SJCRH30 (cell line): ENCODE data around the gene BABAM2. TPM values are rescaled to one million over a fixed set of nuclear protein-coding genes. Genes with fewer than 3 reads are reported as not detected.
"Not testable (repeated sequence)": the region's sequence is repeated elsewhere in the genome, so short reads cannot be mapped to it uniquely, and the experiment has no call there.

Source experiments
- DNase-seq, 2 experiments: peaks; one replicate each; pipeline ENCODE4 v3.0.0-alpha.2; 2015 to 2020
- H3K27ac ChIP-seq: fragments of 250-450 bp; sonication (Bioruptor Pico); 2 replicates; pipeline ENCODE4 v1.5.1; 2020; ENCODE audit warnings: mild to moderate bottlenecking, moderate library complexity
- H3K27me3 ChIP-seq: fragments of 250-450 bp; sonication (Bioruptor Pico); 2 replicates; pipeline ENCODE4 v1.5.1; 2020; ENCODE audit warnings: mild to moderate bottlenecking, moderate library complexity
- H3K36me3 ChIP-seq: fragments of 250-450 bp; sonication (Bioruptor Pico); 2 replicates; pipeline ENCODE4 v1.5.1; 2020; ENCODE audit warnings: mild to moderate bottlenecking, moderate library complexity
- H3K4me1 ChIP-seq: fragments of 250-450 bp; sonication (Bioruptor Pico); 2 replicates; pipeline ENCODE4 v1.5.1; 2020; ENCODE audit warnings: mild to moderate bottlenecking, moderate library complexity
- H3K4me3 ChIP-seq: fragments of 250-450 bp; sonication (Bioruptor Pico); 2 replicates; pipeline ENCODE4 v1.5.1; 2020; ENCODE audit warnings: mild to moderate bottlenecking, moderate library complexity
- H3K9me3 ChIP-seq: fragments of 250-450 bp; sonication (Bioruptor Pico); replicated peaks from 2 replicates; pipeline ENCODE4 v1.5.1; 2020; ENCODE audit warnings: mild to moderate bottlenecking, moderate library complexity
- total RNA-seq: library from RNA; depleted of rRNA; stranded (reverse); fragments of >200 nt; shearing (Covaris generic); gene quantifications from 2 replicates; pipeline ENCODE4 v1.2.3, GENCODE V29; 2014

Gene BABAM2
- total RNA-seq, 1 experiment from 2014 or later = 37.3 TPM

DNA sequence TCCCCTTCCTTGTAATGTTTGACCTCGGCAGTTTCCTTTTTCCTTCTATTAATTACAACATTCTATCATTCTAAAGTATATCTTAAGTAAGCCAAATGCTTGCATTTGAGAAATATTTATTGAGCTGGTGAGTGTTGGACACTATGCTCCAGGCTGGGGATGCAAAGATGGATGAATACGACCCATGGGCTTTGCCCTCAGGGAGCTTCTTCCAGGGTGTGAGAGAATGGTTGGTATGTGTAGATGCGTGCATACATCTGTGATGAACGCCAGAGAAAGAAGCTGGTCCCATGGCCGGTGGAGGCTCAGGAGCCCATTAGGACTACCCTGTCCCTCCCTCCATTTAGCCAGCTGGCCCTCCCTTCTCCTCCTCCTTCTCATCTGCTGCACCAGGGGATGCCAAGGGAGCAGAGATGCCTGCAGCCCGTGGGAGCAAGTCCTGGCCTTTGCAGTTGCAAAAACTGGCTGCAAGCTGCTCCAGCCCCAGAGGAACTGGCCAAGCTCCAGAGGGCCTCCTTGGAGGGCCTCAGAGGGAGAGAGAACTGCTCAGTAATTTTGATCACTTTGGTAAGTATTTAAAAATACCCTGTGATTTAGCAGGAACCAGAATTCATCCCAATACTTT, 436.5 kb downstream of the BABAM2 start:
- Histone ChIP-seq H3K4me3 (no peak overlapping the region), H3K36me3 (no peaks in the 10 kb centered on the region), H3K27ac (no peak overlapping the region), H3K4me1 (peaks cover 18% of the 10 kb centered on the region), H3K9me3 (0 out of 2 replicates have a peak, but pooled peaks cover 5% of the 10 kb centered on the region), H3K27me3 (no peaks in the 10 kb centered on the region)
- no peak for DNase-seq

DNA sequence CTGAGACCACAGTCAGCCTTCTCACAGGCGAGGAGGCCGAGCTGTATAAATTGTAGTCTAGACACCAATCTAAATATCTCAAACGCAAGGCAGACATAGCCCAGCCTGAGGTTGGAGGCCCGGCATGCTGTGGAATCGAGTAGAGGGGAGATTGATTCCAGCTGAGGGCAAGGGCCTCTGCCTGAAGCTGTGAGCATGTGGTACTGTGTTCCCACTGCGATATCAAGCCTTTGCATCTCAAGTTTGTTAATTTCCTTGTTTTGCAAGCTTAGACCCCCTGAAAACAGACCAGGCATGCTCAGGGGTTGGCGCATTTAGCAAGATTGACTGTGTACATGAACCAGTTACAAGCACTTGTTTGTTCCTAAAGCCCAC, 437.0 kb downstream of the BABAM2 start:
- Histone ChIP-seq H3K4me3 (no peak overlapping the region), H3K36me3 (no peaks in the 10 kb centered on the region), H3K4me1 (peaks cover 18% of the 10 kb centered on the region), H3K27me3 (no peaks in the 10 kb centered on the region), H3K9me3 (0 out of 2 replicates have a peak, but pooled peaks cover 5% of the 10 kb centered on the region), H3K27ac (no peak overlapping the region)
- DNase-seq = no peak

DNA sequence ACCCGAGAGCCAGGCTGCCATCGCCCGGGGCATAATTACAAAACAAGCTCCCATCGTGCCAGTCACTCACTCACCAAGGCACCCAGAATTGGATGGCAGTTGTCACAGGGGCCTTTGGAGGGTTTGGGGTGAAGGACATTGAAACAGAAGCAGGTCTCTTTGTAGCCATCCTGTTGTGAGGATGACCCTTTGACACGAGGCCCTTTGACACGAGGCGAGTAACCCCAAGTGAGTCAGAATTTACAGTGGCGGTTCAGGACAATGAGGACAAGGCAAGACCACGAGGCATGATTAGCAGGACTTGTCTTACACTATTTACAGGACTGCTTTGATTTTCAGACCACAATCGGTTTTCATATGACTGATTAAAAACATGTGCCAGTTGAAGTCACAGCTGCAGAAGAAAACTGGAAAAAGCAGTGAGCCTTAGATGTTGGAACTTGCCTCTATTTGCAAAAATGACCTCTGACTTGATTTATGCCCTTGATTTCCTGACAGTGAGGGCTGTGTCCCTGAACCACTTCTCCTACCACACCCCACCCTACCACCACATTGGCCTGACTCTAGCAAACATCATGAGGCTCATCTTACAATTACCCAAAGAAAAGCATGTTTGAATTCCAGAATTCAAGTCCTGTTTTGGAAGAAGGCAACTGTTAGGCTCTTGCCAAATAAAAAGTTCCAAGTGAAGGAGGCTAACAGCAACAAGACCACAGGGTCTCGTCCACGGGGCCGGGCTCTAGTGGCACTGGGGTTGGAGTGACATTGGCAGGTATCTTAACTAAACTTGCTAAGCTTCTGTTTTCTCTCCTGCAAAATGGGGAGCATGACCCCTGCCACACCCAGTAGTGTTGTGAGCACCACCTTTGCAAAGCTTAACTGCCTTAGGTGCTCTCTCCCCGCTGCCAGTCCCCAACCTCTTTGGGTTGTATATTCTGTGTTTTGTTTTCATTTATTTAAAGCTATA, 437.7 kb downstream of the BABAM2 start:
- Histone ChIP-seq H3K27me3 (no peaks in the 10 kb centered on the region), H3K36me3 (no peaks in the 10 kb centered on the region), H3K9me3 (0 out of 2 replicates have a peak, but pooled peaks cover 5% of the 10 kb centered on the region), H3K4me3 (no peak overlapping the region), H3K4me1 (peaks cover 18% of the 10 kb centered on the region), H3K27ac (no peak overlapping the region)
- no peak for DNase-seq

DNA sequence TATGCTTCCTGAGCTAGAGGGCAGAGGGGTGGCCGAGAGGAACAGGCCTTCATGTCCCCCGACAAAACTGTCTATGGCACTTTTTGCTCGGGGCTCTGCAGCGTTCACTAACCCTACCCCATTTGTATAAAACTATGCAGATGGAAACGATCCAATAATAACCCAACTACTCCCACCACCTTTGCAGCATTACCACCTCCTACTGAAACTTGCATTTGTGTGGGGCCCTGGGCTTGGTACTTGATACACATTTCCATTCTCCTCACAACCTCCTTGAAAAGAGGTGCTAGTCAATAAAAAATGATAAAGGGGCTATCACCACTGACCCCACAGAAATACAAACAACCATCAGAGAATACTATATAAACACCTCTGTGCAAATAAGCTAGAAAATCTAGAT, 438.7 kb downstream of the BABAM2 start:
- DNase-seq = no peak
- no peak overlapping the region for H3K27ac ChIP-seq
- no peaks in the 10 kb centered on the region for H3K36me3 ChIP-seq
- H3K9me3 ChIP-seq = 0 out of 2 replicates have a peak, but pooled peaks cover 5% of the 10 kb centered on the region
- no peak overlapping the region for H3K4me3 ChIP-seq
- no peaks in the 10 kb centered on the region for H3K27me3 ChIP-seq
- peaks cover 22% of the 10 kb centered on the region for H3K4me1 ChIP-seq

DNA sequence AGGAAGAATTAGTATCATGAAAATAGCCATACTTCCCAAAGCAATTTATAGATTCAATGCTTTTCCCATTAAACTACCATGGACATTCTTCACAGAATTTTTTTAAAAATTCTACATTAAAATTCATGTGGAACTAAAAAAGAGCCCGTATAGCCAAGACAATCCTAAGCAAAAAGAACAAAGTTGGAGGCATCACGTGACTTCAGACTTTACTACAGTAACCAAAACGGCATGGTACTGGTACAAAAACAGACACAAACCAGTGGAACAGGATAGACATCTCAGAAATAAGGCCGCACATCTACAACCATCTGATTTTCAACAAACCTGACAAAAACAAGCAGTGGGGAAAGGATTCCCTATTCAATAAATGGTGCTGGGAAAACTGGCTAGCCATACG, 440.2 kb downstream of the BABAM2 start:
- not testable (repeated sequence) for H3K27ac ChIP-seq, H3K27me3 ChIP-seq, H3K9me3 ChIP-seq, H3K4me3 ChIP-seq, H3K36me3 ChIP-seq, DNase-seq
- peaks cover 11% of the 10 kb centered on the region for H3K4me1 ChIP-seq

DNA sequence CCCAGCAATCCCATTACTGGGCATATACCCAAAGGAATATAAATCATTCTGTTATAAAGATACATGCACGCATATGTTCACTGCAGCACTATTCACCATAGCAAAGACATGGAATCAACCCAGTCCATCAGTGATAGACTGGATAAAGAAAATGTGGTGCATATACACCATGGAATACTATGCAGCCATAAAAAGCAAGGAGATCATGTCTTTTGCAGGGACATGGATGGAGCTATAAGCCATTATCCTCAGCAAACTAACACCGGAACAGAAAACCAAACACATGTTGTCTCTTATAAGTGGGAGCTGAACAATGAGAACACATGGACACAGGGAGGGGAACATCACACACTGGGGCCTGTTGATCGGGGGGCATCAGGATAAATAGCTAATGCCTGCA, 441.3 kb downstream of the BABAM2 start:
- not testable (repeated sequence) for H3K4me1 ChIP-seq, H3K9me3 ChIP-seq, H3K4me3 ChIP-seq, H3K27me3 ChIP-seq, H3K36me3 ChIP-seq, DNase-seq, H3K27ac ChIP-seq

DNA sequence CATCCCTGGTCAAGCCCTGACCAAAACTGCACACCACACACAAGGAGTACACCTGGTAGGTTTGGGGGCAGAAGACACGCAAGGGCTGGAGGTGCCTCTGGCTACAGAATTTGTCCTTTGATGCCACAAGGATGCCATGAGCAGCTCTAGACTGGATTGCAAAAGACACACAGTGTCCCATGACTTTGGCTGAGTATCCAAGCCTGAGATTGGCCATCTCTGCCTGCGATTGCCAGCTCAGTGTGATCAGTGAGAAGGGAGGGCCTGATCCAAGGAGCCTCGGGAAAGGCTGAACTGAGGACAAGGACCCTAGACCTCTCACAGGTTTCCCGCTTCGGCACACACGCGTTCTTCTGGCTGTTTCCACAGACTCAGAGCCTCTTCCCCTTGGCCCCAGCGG, 442.2 kb downstream of the BABAM2 start:
- Histone ChIP-seq H3K9me3 (0 out of 2 replicates have a peak, but pooled peaks cover 5% of the 10 kb centered on the region), H3K36me3 (no peaks in the 10 kb centered on the region), H3K27me3 (no peaks in the 10 kb centered on the region), H3K27ac (no peak overlapping the region), H3K4me3 (no peak overlapping the region), H3K4me1 (peaks cover 4% of the 10 kb centered on the region)
- no peak for DNase-seq

DNA sequence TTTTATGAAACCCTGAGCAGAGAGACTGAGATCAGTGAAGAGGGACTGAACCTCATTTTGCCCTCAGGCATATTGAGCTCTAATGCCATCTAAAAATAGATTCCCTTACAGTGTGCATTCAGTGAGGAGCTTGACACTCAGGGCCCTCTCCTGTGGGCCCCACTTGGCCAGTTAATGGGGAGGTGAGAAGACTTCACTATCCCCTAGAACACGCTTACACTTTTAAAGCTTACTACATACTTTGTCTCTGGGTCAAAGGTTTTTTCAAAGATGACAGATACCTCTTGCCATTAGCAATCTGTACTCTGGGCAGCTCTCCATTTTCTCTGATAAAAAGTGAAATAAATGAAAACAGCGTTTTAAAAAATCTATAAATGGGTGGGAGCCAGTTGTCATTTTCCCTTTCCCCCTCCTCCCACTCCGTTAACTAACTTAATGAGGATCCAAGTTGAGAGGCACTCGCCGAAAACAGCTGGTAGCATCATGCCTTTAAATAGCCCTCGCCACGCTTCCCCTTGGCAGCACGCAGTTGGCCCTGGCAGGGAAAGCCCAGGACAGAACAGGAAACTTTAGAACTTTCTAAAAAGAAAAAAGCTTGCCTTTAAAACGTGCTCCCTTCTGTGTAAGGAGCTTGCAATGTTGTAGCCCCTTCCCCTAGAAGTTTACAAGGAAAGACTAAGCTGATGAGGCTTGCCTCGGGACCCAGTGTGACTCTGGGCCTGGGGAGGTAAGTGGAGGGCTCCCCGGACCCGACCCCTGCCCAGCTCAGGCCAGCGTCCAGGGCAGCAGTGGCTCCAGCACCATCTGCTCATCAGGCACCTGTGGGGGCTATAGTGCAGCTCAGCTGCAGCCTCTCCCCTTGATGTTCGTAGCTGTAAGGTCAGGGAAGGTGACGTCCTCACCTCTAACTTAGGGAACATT, 443.3 kb downstream of the BABAM2 start:
- Histone ChIP-seq H3K4me3 (no peak overlapping the region), H3K27ac (no peak overlapping the region), H3K27me3 (no peaks in the 10 kb centered on the region), H3K36me3 (no peaks in the 10 kb centered on the region), H3K4me1 (peaks cover 16% of the 10 kb centered on the region), H3K9me3 (0 out of 2 replicates have a peak, but pooled peaks cover 5% of the 10 kb centered on the region)
- peak in 1 of 2 experiments; percentile 59 for DNase-seq

DNA sequence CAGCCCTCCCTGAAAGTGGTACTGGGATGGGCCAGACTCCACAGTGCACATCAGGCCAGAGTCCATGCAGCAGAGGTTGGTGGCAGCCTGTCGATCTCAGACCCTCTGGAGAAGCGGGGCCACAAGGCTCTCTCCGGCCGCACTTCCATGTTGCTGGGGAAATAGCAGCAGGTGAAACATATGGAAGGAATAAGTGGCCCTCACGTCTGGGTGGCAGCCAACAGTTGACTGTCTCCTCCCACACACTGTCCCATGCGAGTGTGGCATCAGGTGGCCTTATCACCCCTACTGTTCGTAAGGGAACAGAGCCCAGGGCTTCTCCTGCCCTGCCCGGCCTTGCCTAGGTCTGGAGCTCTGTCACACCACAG, 444.0 kb downstream of the BABAM2 start:
- Histone ChIP-seq H3K27ac (no peak overlapping the region), H3K36me3 (no peaks in the 10 kb centered on the region), H3K4me1 (peaks cover 20% of the 10 kb centered on the region), H3K4me3 (no peak overlapping the region), H3K9me3 (0 out of 2 replicates have a peak, but pooled peaks cover 5% of the 10 kb centered on the region), H3K27me3 (no peaks in the 10 kb centered on the region)
- DNase-seq = no peak

DNA sequence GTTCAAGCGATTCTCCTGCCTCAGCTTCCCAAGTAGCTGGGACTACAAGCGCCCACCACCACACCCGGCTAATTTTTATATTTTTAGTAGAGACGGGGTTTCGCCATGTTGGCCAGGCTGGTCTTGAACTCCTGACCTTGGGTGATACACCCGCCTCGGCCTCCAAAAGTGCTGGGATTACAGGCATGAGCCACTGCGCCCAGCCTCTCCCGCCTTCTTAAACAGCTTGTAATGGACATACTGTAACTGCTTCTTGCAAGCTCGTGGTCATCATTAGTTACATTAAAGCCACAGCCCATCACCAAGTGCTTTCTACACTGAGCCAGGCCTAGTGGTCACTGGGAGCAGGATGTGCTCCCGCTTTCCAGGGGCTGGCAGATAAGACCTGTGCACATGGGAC, 444.7 kb downstream of the BABAM2 start:
- not testable (repeated sequence) for DNase-seq, H3K4me3 ChIP-seq, H3K9me3 ChIP-seq, H3K27me3 ChIP-seq, H3K27ac ChIP-seq, H3K36me3 ChIP-seq
- peaks cover 20% of the 10 kb centered on the region for H3K4me1 ChIP-seq

DNA sequence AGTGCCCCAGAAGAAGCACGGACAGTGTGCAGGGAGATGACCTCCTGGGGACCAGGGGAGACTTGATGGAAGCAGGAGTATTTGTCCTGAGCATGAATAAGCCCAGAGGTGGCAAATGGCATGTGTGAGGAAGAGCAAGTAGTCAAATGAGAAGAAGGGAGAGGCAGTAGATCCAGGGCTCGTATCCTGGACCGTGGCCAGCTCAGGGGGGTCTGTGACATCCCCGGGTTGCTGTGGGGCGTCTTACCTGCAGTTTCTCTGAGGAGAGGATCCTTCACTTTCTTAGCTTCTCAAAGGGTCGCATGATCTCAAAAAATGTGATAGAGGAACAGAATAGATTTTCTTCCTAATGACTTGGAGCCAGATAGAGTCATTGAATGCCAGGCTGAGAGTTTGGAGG, 445.1 kb downstream of the BABAM2 start:
- no peaks in the 10 kb centered on the region for H3K27me3 ChIP-seq
- H3K4me3 ChIP-seq = no peak overlapping the region
- H3K27ac ChIP-seq = no peak overlapping the region
- H3K4me1 ChIP-seq = peaks cover 20% of the 10 kb centered on the region
- H3K9me3 ChIP-seq = 0 out of 2 replicates have a peak, but pooled peaks cover 5% of the 10 kb centered on the region
- no peaks in the 10 kb centered on the region for H3K36me3 ChIP-seq
- DNase-seq = no peak

DNA sequence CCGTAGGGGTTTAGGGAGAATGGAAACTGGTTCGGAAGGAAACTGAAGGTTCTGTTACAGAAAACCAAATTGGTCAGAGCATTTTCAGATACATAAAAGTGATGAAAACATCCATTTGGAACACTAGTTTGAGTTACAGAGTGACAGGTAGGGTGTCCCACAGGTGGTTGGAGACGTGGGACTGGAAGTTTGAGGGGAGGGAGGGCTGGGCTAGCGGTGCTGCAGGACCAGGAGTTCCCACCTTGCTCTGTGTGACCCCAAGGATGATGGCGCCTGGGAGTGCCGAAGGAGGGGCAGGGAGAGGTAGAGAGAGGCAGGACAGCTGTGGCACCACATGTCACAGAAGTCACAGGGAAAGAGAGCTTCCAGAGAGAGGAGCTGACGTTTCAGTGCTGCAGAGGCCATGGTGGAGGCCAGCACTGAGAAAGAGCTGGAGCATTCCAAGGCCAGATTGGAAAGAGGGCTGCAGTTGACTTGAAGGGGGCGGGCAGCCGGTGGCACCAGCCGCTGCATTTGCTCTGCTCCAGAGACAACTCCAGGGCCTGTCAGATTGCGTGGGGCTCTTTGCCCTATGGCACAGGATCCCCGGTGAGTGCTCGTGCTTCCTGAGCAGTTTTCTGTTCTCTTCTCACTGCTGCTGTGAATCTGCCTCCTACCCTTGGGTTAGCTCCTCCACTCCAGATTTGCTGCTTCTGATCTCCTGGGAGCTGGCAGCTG, 445.9 kb downstream of the BABAM2 start:
- Histone ChIP-seq H3K27ac (no peak overlapping the region), H3K4me3 (no peak overlapping the region), H3K36me3 (no peaks in the 10 kb centered on the region), H3K27me3 (no peaks in the 10 kb centered on the region), H3K9me3 (0 out of 2 replicates have a peak, but pooled peaks cover 2% of the 10 kb centered on the region), H3K4me1 (peaks cover 20% of the 10 kb centered on the region)
- DNase-seq = no peak

DNA sequence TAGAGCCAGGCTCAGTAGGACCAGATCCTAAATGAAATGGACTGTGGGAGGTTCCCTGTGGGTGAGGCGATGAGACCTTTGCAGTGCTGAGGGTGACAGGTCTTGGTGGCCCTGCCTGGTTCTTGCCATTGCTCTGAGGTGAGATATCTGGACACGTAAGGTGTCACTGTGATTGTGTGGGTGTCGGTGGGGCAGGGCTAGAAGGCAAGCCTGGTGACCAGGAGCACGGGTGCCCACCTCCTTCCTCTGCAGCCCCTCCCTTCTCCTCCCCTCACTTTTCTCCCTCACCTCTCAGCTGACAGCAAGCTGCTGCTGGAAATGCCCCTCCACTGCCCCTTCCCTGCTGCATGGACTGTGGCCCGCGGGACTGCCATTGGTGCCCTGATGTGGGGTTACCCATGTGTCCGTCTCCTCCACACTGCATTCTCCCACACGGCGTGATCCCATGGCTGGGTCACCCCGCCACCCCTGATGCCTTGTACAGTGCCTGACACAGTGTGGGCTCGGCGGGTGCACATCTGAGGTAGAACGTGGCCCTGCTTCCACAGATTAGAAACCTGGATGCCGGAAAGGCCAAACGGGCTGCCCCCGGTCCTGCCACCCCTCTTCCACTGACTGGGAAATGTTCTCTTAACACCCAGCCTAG, 446.6 kb downstream of the BABAM2 start:
- DNase-seq = no peak
- Histone ChIP-seq H3K4me1 (peaks cover 20% of the 10 kb centered on the region), H3K27ac (no peak overlapping the region), H3K9me3 (no peaks in the 10 kb centered on the region), H3K36me3 (no peaks in the 10 kb centered on the region), H3K4me3 (no peak overlapping the region), H3K27me3 (no peaks in the 10 kb centered on the region)
